CD4-positive, alpha-beta T cell (primary cell): ENCODE results near the gene MAB21L1. TPM values are rescaled to one million over a fixed set of nuclear protein-coding genes. Genes with fewer than 3 reads are reported as not detected.

Source experiments
- ATAC-seq: fragments of 200-7000 bp; cut with Tn5 transposase; one replicate; pipeline ENCODE4 v1.10.0; 2022; ENCODE audit warnings: mild to moderate bottlenecking; ENCODE audit not compliant: poor library complexity
- CTCF ChIA-PET: fragments of 350-600 bp; sonication (Branson Sonifier 250); formaldehyde crosslinking; loops from one replicate; lab custom pipeline; 2021; ENCODE audit warnings: antibody characterized with exemption, inconsistent platforms; lab: Charles Lee
- POLR2A ChIA-PET: fragments of 350-600 bp; sonication (Branson Sonifier 250); formaldehyde crosslinking; loops from one replicate; lab custom pipeline; 2021; ENCODE audit warnings: antibody characterized with exemption, inconsistent platforms; lab: Charles Lee
- DNase-seq, 14 experiments: peaks; one replicate each; pipeline ENCODE4 v3.0.0-alpha.2; 2013 to 2020; ENCODE audit warnings: mixed read lengths in 2 of 14
- H3K27ac ChIP-seq, 2 donors: one replicate each; pipeline versions ENCODE4 v1.5.1 to v1.7.0; 2013; ENCODE audit warnings: low read length in 2 of 2, low read depth in 1 of 2, mild to moderate bottlenecking in 1 of 2
- H3K27me3 ChIP-seq, 2 experiments: 1 replicate in 1 of 2; 2 replicates in 1 of 2; pipeline versions ENCODE4 v1.6.1 to v1.7.0; 2013; ENCODE audit warnings: low read length in 2 of 2, control low read depth in 1 of 2, mild to moderate bottlenecking in 1 of 2, moderate library complexity in 1 of 2; ENCODE audit not compliant: insufficient read depth in 2 of 2, control insufficient read depth in 1 of 2
- H3K36me3 ChIP-seq: one replicate; pipeline ENCODE4 v1.6.1; 2013; ENCODE audit warnings: low read length, control low read depth; ENCODE audit not compliant: insufficient read depth
- H3K4me1 ChIP-seq: one replicate; pipeline ENCODE4 v1.6.1; 2013; ENCODE audit warnings: low read length, control low read depth; ENCODE audit not compliant: insufficient read depth
- H3K4me3 ChIP-seq: one replicate; pipeline ENCODE4 v1.5.1; 2013; ENCODE audit warnings: mild to moderate bottlenecking, low read length, moderate library complexity
- H3K9me3 ChIP-seq, 2 experiments: 1 replicate in 1 of 2; 2 replicates in 1 of 2; pipeline versions ENCODE4 v1.6.1 to v1.7.0; 2013; ENCODE audit warnings: low read length in 2 of 2, mild to moderate bottlenecking in 2 of 2, control low read depth in 1 of 2, moderate library complexity in 1 of 2; ENCODE audit not compliant: control insufficient read depth in 1 of 2, insufficient read depth in 1 of 2
- H3K27ac Mint-ChIP-seq: one replicate; pipeline ENCODE4 v1.8.0; 2020; ENCODE audit warnings: mixed read lengths
- H3K27me3 Mint-ChIP-seq: one replicate; pipeline ENCODE4 v1.8.0; 2021; ENCODE audit warnings: mixed read lengths
- H3K36me3 Mint-ChIP-seq: one replicate; pipeline ENCODE4 v1.8.0; 2021; ENCODE audit warnings: low read depth, mixed read lengths
- H3K4me1 Mint-ChIP-seq: one replicate; pipeline ENCODE4 v1.8.0; 2021; ENCODE audit warnings: low read depth, mixed read lengths
- H3K4me3 Mint-ChIP-seq: one replicate; pipeline ENCODE4 v1.8.0; 2020; ENCODE audit warnings: mild to moderate bottlenecking, mixed read lengths
- H3K9me3 Mint-ChIP-seq: one replicate; pipeline ENCODE4 v1.8.0; 2020; ENCODE audit warnings: mixed read lengths
- CTCF ChIP-seq: fragments of 200-600 bp; IDR thresholded peaks from one replicate; pipeline ENCODE4 v1.8.0; 2022; ENCODE audit warnings: antibody characterized with exemption, mild to moderate bottlenecking
- intact Hi-C, 2 experiments: fragments of 100-400 bp; cut with DNase I in 1 of 2; cut with micrococcal nuclease in 1 of 2; formaldehyde crosslinking; loops; one replicate each; pipeline versions ENCODE4 v1.15.1 to v1.9.0; 2023 to 2025; cut with DNase I, micrococcal nuclease
- total RNA-seq, 174 experiments: library from RNA in 2 of 174; stranded (reverse) in 2 of 174; gene quantifications; one replicate each; pipeline ENCODE4 v1.2.3 and lab custom pipeline; 2021 to 2026

The MAB21L1 gene
- total RNA-seq, 2 experiments from 2014 or later = not detected

- H3K4me3 ChIP-seq = no peak overlapping the region
- POLR2A ChIA-PET = no interaction called here
- Mint-ChIP-seq H3K9me3 (peaks cover 3% of the 10 kb centered on the region), H3K4me3 (no peak overlapping the region), H3K36me3 (no peaks in the 10 kb centered on the region), H3K27me3 (peaks cover 61% of the 10 kb centered on the region), H3K27ac (no peak overlapping the region), H3K4me1 (peaks cover 5% of the 10 kb centered on the region)
- peaks cover 5% of the 10 kb centered on the region for H3K4me1 ChIP-seq
- DNase-seq = no peak
- CTCF ChIA-PET = no interaction called here
- no peak overlapping the region for H3K27ac ChIP-seq
- peaks cover 17 to 24% of the 10 kb centered on the region in 2 experiments for H3K9me3 ChIP-seq
- no peak for ATAC-seq
- H3K27me3 ChIP-seq = peaks cover 23 to 38% of the 10 kb centered on the region in 2 experiments
- intact Hi-C loops = no loop called here
- no peaks in the 10 kb centered on the region for H3K36me3 ChIP-seq
- TF ChIP-seq CTCF = no peak
These were observed 8.3 kb downstream of the MAB21L1 start for GRCh38 chr13:35468195-35468594.

- ChIA-PET CTCF (no interaction called here), POLR2A (no interaction called here)
- Histone ChIP-seq H3K4me1 (no peaks in the 10 kb centered on the region), H3K4me3 (no peak overlapping the region), H3K27ac (no peak overlapping the region), H3K27me3 (peaks cover 0 to 18% of the 10 kb centered on the region in 2 experiments), H3K36me3 (no peaks in the 10 kb centered on the region), H3K9me3 (peaks cover 0 to 8% of the 10 kb centered on the region in 2 experiments)
- TF ChIP-seq CTCF = no peak
- H3K4me1 Mint-ChIP-seq = no peaks in the 10 kb centered on the region
- H3K9me3 Mint-ChIP-seq = peaks cover 3% of the 10 kb centered on the region
- no peak for DNase-seq
- ATAC-seq = no peak
- no peak overlapping the region for H3K27ac Mint-ChIP-seq
- H3K27me3 Mint-ChIP-seq = peaks cover 47% of the 10 kb centered on the region
- H3K36me3 Mint-ChIP-seq = no peaks in the 10 kb centered on the region
- no peak overlapping the region for H3K4me3 Mint-ChIP-seq
- intact Hi-C loops = no loop called here
These were observed 11.1 kb downstream of the MAB21L1 start for GRCh38 chr13:35465371-35465770.

- Histone ChIP-seq H3K27me3 (no peaks in the 10 kb centered on the region), H3K27ac (no peak overlapping the region), H3K9me3 (peaks cover 0 to 8% of the 10 kb centered on the region in 2 experiments), H3K4me1 (no peaks in the 10 kb centered on the region), H3K4me3 (no peak overlapping the region), H3K36me3 (no peaks in the 10 kb centered on the region)
- Mint-ChIP-seq H3K36me3 (no peaks in the 10 kb centered on the region), H3K4me3 (no peak overlapping the region), H3K27ac (no peak overlapping the region), H3K27me3 (peaks cover 24% of the 10 kb centered on the region), H3K4me1 (no peaks in the 10 kb centered on the region), H3K9me3 (peaks cover 2% of the 10 kb centered on the region)
- POLR2A ChIA-PET = no interaction called here
- DNase-seq = no peak
- intact Hi-C loops = no loop called here
- no peak for ATAC-seq
- CTCF ChIA-PET = no interaction called here
- no peak for TF ChIP-seq CTCF
These were observed 16.4 kb downstream of the MAB21L1 start for GRCh38 chr13:35460061-35460460.
